ENCODE results near the gene SEC14L2. TPM values are rescaled to one million over a fixed set of nuclear protein-coding genes. Genes with fewer than 3 reads are reported as not detected.

The SEC14L2 gene
- total and polyA plus RNA-seq, 2 donors (not counting 3 experiments of a cell fraction or from before 2014, with no cell fraction given) = 22.5 to 28.8 TPM

DNA sequence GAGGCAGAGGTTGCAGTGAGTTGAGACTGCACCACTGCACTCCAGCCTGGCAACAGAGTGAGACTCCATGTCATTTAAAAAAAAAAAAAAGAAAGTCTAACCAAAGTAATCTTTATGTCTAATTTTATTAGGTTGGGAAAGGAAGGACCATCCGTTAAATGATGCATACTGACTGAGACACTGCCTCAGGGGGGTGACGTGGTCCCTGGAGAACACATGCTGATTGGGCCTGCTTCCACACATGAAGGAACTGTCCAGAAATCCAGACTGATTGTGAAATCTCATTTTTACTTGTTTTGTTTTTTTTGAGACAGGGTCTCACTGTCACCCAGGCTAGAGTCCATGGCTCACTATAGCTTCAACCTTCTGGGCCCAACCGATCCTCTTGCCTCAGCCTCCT, 45.6 kb upstream of the SEC14L2 start:
- no peak for FAIRE-seq

More for the DNA sequence above, 45.6 kb upstream of the SEC14L2 start:
- CTCF ChIA-PET = interaction anchor here (1.9 kb wide), 1 partner anchor 64 kb away, joined by 5 read pairs; no protein-coding TSS in a partner anchor
- dilution Hi-C loops (cut with MboI; ENCODE audit: extremely low pct_ligation_motif_present, low sequenced_read_pairs) (no loop called here), intact Hi-C loops (cut with micrococcal nuclease) (no loop called here)
- Histone ChIP-seq H3K4me3 (replicated peaks in 1 of 3; ENCODE audit: insufficient read depth in 1 of 3, low read depth in 1 of 3, low read length in 3 of 3) (no peak overlapping the region), H3K27ac (ENCODE audit: insufficient read depth, low read depth, low read length) (no peak overlapping the region), H3K36me3 (ENCODE audit: control insufficient read depth in 2 of 2, extremely low read depth in 1 of 2, insufficient read depth in 2 of 2, low read length in 2 of 2) (peaks cover 22 to 28% of the 10 kb centered on the region in 2 experiments), H3K27me3 (ENCODE audit: control insufficient read depth in 2 of 2, insufficient read depth in 2 of 2, low read length in 2 of 2) (no peaks in the 10 kb centered on the region), H3K9ac (replicated peaks; ENCODE audit: extremely low read depth, insufficient read depth, low read length) (no peak overlapping the region), H3K9me1 (replicated peaks; ENCODE audit: control insufficient read depth, extremely low read depth, insufficient read depth, low read length) (no peaks in the 10 kb centered on the region), H4K20me1 (replicated peaks; ENCODE audit: control insufficient read depth, extremely low read depth, insufficient read depth, low read length) (peaks cover 2% of the 10 kb centered on the region), H3K79me2 (ENCODE audit: control insufficient read depth, insufficient read depth, low read length) (peaks cover 71% of the 10 kb centered on the region), H3K4me2 (ENCODE audit: insufficient read depth, low read length) (no peak overlapping the region), H2AFZ (ENCODE audit: low read depth, low read length) (no peak overlapping the region), H3K4me1 (ENCODE audit: control insufficient read depth, extremely low read depth, insufficient read depth, low read length) (peaks cover 15% of the 10 kb centered on the region), H3K9me3 (replicated peaks; ENCODE audit: control insufficient read depth, insufficient read depth, low read length) (no peaks in the 10 kb centered on the region)
- TF ChIP-seq POLR2A (IDR thresholded peaks at IDR 0.05; ENCODE audit: low read depth, low read length) = no peak
- TF ChIP-seq EZH2 (IDR thresholded peaks at IDR 0.05; ENCODE audit: borderline replicate concordance, low read depth, low read length, severe bottlenecking) = no peak
- no peak for TF ChIP-seq CTCF (IDR thresholded peaks at IDR 0.05; ENCODE audit: extremely low read depth in 1 of 2, insufficient read depth in 1 of 2, low read depth in 1 of 2, low read length in 2 of 2)
- TF ChIP-seq GATA2 (IDR thresholded peaks at IDR 0.05; ENCODE audit: insufficient read depth, insufficient read length, low read depth, low read length) = no peak
- TF ChIP-seq JUN (IDR thresholded peaks at IDR 0.05; ENCODE audit: borderline replicate concordance, insufficient read depth, insufficient read length, low read depth) = no peak
- TF ChIP-seq MYC (IDR thresholded peaks at IDR 0.05; ENCODE audit: low read depth, low read length) = no peak
- no peak for TF ChIP-seq POLR2AphosphoS5 (IDR thresholded peaks at IDR 0.05; ENCODE audit: insufficient read depth, low read depth, low read length)
- TF ChIP-seq MAX (IDR thresholded peaks at IDR 0.05; ENCODE audit: insufficient read depth, insufficient read length) = no peak
- BruUV-seq (replicated peaks) = no TSS peak
- no peak for DNase-seq (ENCODE audit: low read depth, low spot score)
- POLR2A ChIA-PET = no interaction called here

Data from endothelial cell of umbilical vein (primary cell).